ENCODE measurements around the gene ZC3H12C.
"Not testable (repeated sequence)": the region's sequence is repeated elsewhere in the genome, so short reads cannot be mapped to it uniquely, and the experiment has no call there.

ZC3H12C gene

DNA sequence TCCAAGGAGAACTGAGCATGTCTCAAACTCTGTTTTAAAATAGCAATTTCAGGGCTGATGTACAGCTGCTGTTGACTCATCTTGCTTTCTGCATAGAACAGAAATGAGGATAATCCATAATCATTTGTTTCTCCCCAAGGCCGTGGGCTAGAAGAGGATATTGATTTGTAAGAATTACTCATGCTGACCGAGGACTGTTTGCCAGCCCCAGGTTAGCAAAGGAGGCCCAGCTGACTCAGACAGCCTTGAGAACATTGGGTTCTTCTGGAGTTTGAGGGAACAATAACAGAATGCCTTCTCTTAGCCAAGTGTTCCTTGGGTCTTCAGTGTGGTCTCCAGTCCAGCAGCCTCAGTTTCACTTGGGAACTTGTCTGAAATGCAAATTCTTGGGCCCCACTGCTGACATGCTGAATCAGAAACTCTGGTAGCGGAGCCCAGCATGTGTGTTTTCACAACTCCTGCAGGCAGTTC, 92.0 kb downstream of the ZC3H12C start:
- DNase-seq (ENCODE audit: low spot score) = no peak

DNA sequence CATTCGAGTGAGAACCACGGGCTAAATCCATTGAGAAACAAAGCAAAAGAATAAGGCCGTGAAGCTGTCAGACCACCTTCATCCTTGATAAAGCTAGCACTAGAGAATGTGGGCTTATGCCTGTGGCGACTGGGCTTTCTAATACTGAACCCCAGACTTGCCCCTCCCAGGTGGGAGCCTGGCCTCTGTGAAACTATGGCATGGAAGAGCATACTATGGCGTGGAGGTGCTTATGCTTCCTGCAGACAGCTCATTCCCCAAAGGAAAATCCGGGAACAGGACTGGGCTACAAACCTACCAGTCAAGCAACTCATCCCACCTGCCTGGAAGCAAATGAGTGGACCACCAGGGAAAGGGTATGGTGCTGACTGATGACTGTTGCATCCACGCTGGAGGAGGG, 92.4 kb downstream of the ZC3H12C start:
- DNase-seq (ENCODE audit: low spot score) = no peak

DNA sequence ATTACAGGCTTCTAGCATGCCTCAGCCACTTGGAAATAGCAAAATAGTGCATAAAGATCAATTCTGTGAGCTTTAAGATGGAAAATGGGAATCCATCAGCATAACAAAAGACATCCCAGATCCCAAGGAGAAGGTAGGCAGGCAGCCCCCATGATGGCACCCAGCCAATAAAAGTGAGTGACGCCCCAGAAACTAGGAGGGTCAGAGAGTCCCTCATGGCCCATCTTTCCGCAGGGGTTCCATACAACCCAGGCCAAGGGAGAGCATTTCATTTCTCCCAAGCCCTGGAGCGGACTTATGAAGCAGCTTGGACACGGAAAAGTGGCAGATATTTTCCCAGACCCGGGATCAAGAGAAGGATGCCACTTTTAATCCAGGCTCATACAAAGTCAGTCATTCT, 93.3 kb downstream of the ZC3H12C start:
- DNase-seq (ENCODE audit: low spot score) = no peak

DNA sequence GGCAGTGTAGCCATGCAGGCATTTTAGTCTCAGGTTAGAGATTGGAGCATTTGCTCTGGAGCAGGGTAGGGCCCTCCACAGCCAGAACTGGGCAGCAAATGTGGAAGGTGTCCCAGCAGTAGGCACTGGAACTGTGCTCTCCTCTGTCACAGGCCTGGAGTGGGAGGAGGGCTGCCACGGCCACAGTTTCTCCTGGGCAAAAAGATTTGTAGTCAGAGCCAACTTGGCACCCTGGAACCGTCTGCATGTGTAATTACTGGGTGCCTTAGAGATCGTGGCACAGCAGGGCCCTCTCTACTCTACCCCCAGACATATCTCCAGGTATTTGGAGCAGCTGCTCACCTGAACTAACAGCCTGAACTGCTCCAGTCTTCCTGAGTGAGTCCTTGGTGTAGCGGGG, 93.7 kb downstream of the ZC3H12C start:
- no peak for DNase-seq (ENCODE audit: low spot score)

DNA sequence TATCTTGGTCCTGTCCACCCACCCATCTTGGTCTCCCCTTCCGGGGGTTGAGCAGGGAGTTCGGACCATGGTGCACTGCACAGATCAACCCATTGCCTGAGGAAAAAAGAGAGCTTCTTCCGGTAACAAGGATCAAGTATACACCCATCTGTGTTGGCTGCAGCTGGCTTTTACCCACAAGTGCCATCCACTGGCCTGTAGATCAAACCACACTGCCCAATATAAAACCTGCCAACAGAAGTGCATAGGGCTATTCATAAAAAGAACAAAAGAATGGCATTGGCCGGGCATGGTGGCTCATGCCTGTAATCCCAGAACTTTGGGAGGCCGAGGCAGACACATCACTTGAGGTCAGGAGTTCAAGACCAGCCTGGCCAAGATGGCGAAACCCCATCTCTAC, 94.5 kb downstream of the ZC3H12C start:
- DNase-seq (ENCODE audit: low spot score) = no peak

DNA sequence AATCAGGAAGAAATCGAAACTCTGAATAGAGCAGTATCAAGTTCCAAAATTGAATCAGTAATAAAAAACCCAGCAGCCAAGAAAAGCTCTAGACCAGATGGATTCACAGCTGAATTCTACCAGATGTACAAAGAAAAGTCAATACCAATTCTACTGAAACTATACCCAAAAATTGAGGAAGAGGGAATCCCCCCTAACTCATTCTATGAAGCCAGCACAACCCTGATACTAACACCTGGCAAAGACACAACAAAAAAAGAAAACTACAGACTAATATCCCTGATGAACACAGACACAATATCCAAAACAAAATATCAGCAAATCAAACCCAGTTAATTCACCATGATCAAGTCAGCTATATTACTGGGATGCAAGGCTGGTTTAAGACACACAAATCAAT, 97.7 kb downstream of the ZC3H12C start:
- no peak for DNase-seq (ENCODE audit: low spot score)

DNA sequence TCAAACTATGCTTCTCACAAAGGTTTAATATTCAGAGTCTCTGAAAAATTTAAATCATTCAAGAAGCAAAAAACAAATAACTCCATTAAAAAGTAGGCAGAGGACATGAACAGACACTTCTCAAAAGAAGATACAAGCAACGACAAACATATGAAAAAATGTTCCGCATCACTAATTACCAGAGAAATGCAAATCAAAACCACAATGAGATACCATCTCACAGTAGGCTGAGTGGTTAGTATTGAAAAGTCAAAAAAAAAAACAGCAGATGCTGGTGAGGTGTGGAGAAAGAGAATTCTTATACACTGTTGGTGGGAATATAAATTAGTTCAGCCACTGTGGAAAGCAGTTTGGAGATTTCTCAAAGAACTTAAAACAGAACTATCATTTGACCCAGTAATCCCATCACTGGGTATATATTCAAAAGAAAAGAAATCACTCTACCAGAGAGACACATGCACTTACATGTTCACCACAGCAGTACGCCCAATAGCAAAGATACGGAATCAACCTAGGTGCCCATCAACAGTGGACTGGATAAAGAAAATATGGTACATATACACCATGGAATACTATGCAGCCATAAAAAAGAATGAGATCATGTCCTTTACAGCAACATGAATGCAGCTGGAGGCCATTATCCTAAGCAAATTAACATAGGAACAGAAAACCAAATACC, 99.6 kb downstream of the ZC3H12C start:
- not testable (repeated sequence) for DNase-seq (ENCODE audit: low spot score)

DNA sequence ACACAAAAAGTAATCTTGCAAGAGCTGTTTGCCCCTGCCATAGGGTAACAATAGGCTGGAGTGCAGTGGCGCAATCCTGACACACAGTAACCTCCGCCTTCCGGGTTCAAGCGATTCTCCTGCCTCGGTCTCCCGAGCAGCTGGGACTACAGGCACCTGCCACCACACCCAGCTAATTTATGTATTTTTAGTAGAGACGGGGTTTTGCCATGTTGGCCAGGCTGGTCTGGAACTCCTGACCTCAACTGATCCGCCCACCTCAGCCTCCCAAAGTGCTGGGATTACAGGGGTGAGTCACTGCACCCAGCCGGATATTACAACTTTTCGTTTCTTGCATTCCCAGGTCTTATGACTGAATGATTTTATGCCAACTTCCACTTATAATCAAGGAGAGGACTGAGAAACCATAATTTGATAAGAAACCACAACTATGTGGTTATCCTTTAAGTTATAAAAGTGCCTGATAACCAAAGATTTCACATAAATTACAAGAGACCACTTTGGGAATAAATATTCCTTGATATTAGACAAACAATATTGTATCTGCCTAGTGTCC, 101.1 kb downstream of the ZC3H12C start:
- not testable (repeated sequence) for DNase-seq (ENCODE audit: low spot score)

DNA sequence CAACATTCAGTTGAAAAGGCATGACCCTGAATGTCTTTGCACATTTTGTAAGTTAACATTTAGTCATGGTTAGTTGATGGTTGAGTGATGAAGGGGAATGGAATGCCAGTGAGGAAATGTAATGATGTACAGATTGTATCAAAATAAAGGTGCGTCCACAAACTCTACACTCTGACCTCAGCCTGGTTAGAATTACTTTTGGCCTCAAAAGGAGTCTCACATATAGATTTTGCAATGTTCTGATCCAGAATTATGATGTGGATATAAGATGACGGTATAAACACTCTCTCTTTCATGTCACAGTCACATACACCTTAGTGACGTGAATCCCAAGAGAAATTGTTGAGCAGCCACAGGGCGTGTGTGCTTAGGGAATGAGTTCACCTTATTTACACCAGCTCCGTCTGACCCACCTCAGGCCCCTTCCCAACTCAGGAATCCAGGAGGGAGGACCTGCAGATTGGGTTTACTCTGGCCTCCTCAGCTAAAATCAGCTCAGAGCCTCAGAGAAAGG, 103.1 kb downstream of the ZC3H12C start:
- no peak for DNase-seq (ENCODE audit: low spot score)

DNA sequence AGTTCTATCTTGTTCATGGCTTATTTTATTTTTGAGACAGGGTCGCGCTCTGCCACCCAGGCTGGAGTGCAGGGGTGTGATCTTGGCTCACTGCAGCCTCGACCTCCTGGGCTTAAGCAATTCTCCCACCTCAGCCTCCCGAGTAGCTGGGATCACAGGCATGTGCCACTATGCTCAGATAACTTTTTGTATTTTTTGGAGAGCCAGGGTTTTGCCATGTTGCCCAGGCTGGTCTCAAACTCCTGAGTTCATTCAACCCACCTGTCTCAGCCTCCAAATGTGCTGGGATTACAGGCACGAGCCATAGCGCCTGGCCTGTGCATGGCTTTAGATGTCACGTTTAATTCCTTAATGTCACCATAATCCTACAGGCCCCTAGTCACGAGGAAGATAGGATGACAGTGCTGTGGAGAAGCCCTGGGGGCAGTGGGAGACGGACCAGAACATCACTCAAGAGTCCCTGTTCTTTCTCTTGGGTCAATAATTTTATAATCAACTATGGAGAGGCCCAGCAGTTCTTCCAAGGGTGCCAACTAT, 103.8 kb downstream of the ZC3H12C start:
- no peak for DNase-seq (ENCODE audit: low spot score)

DNA sequence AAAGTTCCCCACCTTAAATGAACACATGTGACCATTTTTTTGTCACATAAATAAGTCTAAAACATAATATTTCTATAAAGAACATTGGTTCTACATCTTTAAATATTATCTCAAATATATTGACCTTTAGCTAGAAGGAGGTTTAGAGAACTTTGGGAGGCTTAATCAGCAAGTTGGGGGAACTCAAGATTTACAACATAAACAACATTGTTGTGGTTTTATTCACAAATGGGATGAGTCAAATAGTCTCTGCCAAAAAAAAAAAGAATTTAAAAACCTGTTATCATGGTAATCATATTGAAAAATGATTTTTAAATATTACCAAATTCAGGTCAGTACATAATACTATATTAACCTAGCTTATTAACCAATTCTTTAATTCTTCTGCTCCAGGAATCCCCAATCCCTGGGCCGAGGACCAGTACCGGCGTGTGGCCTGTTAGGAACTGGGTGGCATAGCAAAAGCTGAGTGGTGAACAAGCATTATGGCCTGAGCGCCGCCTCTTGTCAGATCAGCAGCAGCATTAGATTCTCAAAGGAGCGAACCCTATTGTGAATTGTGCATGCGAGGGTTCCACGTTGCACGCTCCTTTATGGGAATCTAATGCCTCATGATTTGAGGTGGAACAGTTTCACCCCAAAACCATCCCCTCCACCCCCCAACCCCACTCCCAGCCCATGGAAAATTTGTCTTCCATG, 105.0 kb downstream of the ZC3H12C start:
- no peak for DNase-seq (ENCODE audit: low spot score)

DNA sequence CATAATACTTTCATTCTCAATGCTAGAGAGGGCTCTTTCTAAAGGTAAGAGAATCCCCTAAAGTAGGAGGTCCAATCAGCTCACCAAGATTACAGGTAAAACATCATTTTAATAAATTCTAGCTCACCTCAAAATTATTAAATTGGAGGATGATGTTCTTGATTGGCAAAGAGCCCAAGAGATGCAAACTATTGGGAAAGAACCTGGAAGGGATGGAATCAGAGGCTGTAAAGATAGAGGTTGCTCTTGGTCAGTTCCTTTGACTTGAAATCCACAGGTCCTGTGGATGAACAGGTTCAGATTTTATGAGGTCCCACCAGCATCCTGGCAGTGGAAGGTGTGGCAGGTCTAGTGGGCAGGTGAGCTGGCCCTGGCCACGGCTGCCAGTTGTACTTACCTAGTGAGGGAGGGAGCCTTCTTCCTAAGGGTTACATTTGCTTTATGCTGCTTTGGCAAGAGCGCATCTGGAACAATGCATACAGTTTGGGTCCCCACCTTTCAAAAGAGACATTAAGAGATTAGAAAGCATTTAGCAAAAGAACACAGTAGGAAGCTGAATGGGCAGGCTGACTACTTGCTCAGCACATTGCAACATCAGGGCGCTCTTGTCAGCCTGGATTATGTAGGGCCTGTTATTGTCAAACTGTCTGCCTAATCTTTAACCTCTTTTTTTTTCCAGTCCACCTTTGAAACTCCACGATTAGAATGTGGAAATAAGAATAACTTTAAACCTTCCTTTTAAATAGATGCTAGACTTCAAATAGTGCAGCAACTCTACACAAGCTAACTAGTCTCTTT, 106.2 kb downstream of the ZC3H12C start:
- no peak for DNase-seq (ENCODE audit: low spot score)

DNA sequence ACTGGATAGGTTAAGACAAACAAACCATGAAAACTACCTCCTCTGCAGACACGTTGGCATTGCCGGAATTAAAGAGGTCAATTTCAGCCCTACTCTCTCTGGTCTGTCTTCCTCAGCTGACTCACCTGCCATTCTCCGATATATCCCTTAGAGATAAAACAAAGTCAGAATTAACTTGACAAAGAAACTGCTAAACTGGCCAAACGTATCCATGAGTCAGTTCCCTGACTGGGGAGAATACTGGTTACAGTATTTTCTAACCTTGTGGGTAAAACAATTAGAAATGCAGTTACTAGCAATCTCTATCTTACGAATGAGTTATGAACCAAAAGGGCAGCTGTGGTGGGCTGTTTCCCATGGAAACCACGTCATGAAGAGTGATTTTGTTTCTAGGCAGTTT, 107.0 kb downstream of the ZC3H12C start:
- DNase-seq (ENCODE audit: low spot score) = no peak

DNA sequence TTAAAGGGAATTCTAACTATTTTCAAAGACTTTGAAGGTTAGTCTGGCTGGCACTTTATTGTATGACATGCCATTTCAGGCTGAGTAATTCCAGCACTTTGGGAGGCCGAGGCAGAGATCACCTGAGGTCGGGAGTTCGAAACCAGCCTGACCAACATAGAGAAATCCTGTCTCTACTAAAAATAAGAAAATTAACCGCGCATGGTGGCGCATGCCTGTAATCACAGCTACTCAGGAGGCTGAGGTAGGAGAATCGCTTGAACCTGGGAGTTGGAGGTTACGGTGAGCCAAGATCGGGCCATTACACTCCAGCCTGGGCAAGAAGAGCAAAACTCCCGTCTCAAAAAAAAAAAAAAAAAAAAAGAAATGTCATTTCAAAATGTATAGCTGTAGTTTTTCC, 107.6 kb downstream of the ZC3H12C start:
- no peak for DNase-seq (ENCODE audit: low spot score)

DNA sequence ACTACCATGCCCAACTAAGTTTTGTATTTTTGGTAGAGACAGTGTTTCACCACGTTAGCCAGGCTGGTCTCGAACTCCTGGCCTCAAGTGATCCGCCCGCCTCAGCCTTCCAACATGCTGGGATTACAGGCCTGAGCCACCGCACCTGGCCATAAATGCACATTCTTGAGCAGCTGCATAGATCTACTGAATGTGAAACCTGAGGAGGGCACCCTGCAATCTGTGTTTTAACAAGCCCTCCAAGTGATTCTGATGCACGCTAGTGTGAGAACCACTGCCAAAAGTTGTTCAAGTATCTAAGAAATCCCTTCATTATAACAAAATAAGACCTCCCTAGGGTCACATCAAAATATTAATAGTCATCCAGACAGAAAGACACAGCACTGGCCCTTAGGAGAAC, 113.9 kb downstream of the ZC3H12C start:
- DNase-seq (ENCODE audit: low spot score) = no peak

DNA sequence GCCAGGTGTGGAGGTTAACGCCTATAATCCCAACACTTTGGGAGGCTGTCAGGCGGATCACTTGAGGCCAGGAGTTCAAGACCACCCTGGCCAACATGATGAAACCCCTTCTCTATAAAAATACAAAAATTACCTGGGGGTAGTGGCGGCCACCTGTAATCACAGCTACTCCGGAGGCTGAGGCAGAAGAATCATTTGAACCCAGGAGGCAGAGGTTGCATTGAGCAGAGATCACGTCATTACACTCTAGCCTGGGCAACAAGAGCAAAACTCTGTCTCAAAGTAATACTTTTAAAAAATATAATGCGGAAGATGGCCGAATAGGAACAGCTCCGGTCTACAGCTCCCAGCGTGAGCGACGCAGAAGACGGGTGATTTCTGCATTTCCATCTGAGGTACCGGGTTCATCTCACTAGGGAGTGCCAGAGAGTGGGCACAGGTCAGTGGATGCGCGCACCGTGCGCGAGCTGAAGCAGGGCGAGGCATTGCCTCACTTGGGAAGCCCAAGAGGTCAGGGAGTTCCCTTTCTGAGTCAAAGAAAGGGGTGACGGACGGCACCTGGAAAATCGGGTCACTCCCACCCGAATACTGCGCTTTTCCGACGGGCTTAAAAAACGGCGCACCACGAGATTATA, 115.6 kb downstream of the ZC3H12C start:
- not testable (repeated sequence) for DNase-seq (ENCODE audit: low spot score)

DNA sequence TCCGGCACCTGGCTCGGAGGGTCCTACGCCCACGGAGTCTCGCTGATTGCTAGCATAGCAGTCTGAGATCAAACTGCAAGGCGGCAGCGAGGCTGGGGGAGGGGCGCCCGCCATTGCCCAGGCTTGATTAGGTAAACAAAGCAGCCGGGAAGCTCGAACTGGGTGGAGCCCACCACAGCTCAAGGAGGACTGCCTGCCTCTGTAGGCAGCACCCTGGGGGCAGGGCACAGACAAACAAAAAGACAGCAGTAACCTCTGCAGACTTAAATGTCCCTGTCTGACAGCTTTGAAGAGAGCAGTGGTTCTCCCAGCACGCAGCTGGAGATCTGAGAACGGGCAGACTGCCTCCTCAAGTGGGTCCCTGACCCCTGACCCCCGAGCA, 116.1 kb downstream of the ZC3H12C start:
- not testable (repeated sequence) for DNase-seq (ENCODE audit: low spot score)

DNA sequence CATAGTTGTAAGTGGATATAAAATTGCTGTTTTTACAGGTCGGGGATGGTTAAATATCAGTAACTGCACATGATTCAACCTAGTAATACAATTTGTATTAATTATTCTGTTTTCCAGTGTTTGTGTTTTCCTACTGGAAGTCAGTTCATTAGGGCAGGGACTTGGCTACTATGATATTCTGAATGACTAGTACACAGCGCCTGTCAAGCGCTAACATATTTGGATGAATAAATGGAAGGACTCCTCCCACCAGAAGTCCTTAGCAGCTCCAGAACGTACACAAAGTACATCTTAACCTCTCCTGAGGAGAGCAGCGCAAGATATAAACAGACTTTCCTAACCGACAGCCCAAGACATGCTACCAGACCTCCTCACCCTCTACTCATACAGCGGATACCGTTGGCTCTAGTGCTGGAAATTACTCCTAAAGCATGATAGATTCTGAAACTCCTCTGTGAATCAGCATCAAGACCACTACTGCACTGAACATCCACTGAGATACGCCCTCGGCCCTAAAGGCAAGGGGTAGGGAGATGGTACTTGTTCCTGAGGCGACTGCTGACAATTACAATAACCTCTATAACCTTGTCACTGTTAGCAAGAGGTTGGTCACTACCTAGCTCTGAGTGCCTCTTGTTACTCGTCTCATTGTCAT, 124.2 kb downstream of the ZC3H12C start:
- no peak for DNase-seq (ENCODE audit: low spot score)

DNA sequence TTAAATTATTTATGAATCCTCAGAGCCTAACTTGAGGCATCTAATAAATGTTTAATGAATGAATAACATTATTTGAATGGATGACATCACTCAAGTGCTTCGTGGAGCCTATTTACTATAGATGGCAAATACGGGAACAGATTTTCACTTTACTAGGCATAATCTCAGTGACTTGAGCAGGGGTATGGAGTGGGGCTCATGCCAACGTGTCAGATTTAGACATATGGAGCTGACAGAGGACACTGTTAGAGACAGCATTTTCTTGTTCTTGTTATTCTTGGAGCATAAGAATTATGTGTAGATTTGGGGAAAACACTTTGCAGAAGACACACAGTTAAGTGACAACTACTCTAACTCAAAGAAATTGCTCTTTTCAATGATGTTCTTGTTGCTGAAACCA, 124.7 kb downstream of the ZC3H12C start:
- DNase-seq (ENCODE audit: low spot score) = no peak

DNA sequence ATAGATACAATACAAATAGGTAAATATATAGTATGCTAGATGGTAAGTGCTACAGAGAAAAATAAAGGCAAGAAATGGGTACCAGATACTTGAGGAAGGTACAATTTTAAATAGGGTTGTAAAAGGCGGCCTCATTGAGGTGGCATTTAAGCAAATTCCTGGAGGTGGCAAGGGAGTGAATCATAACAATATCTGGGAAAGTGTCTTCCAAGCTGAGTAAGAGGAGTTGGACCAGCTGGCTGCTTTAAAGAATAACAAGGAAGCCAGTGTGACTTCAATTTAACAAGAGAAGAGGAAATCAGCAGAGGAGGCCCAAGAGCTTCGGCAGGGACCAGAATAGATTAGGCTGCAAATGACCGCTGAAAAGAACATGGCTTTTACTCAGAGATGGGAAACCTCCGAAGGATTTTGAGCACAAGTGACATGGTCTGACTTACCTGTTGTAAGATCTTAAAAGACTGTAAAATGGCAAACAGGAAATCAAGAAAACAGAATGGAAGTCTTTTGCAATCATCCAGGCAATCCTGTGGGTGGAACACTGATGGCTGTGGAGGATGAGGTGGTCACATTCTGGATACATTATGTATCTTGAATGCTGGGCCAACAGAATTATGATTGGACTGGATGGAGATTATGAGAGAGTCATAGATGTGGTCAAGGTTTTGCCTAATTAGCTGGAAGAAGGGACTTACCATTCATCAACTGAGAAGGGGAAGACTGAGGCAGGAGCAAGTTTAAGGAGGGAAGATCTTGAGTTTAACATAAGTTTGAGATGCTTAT, 126.0 kb downstream of the ZC3H12C start:
- no peak for DNase-seq (ENCODE audit: low spot score)
